GM12878 (cell line): Measurements from ENCODE around the gene PTPN21. TPM values are rescaled to one million over a fixed set of nuclear protein-coding genes. Genes with fewer than 3 reads are reported as not detected.

Source experiments
- ATAC-seq: fragments of 200-7000 bp; cut with Tn5 transposase; 3 replicates; pipeline ENCODE4 v1.9.1; 2020; ENCODE audit warnings: mild to moderate bottlenecking, moderate library complexity
- BruUV-seq: library from RNA; stranded (reverse); fragments of 400-500 nt; replicated peaks from 2 replicates; lab custom pipeline; 2021; lab: Mats Ljungman, UMichigan
- CTCF ChIA-PET: fragments of 300-600 bp; sonication (Branson Sonifier 250); formaldehyde crosslinking; extraction: SDS; loops from one replicate; lab custom pipeline; 2021; ENCODE audit warnings: inconsistent platforms; lab: Yijun Ruan, JAX
- POLR2A ChIA-PET: fragments of 350-600 bp; formaldehyde crosslinking; extraction: SDS; loops from one replicate; lab custom pipeline; 2021; ENCODE audit warnings: inconsistent platforms; lab: Charles Lee
- RAD21 ChIA-PET: fragments of 300-600 bp; sonication (Branson Sonifier 250); formaldehyde crosslinking; loops from one replicate; lab custom pipeline; 2023; ENCODE audit warnings: antibody characterized with exemption; ENCODE audit not compliant: unreplicated experiment; lab: Charles Lee
- SMC1A ChIA-PET: fragments of 300-600 bp; sonication (Branson Sonifier 250); formaldehyde crosslinking; loops from one replicate; lab custom pipeline; 2023; ENCODE audit not compliant: unreplicated experiment, uncharacterized antibody; lab: Charles Lee
- DNase-seq: peaks from one replicate; pipeline ENCODE4 v3.0.0-alpha.2; 2011; ENCODE audit warnings: low read depth, low spot score
- FAIRE-seq: peaks from 3 replicates; lab custom pipeline; 2011; peaks lifted over from hg19 to GRCh38; lab: Jason Lieb, UNC
- H2AFZ ChIP-seq: 2 replicates; pipeline ENCODE4 v1.6.0; 2011; ENCODE audit warnings: low read depth, low read length, control low read depth; ENCODE audit not compliant: control insufficient read depth
- H3K27ac ChIP-seq: 2 replicates; pipeline ENCODE4 v1.5.1; 2011; ENCODE audit warnings: control low read depth; ENCODE audit not compliant: control insufficient read depth, insufficient read depth
- H3K27me3 ChIP-seq, 2 experiments: replicated peaks in 1 of 2; 2 replicates each; pipeline versions ENCODE4 v1.6.0 to v1.6.1; 2011; ENCODE audit warnings: low read length in 1 of 2; ENCODE audit not compliant: control insufficient read depth in 2 of 2, insufficient read depth in 2 of 2
- H3K36me3 ChIP-seq, 2 experiments: 2 replicates each; pipeline ENCODE4 v1.5.1; 2011; ENCODE audit warnings: low read length in 1 of 2; ENCODE audit not compliant: control insufficient read depth in 2 of 2, insufficient read depth in 2 of 2
- H3K4me1 ChIP-seq: 2 replicates; pipeline ENCODE4 v1.6.1; 2011; ENCODE audit warnings: mild to moderate bottlenecking, low read length, moderate library complexity, mixed read lengths; ENCODE audit not compliant: control insufficient read depth, insufficient read depth
- H3K4me2 ChIP-seq: 2 replicates; pipeline ENCODE4 v1.6.0; 2011; ENCODE audit warnings: control low read depth; ENCODE audit not compliant: control insufficient read depth, insufficient read depth
- H3K4me3 ChIP-seq: fragments of 200-600 bp; sonication (generic); 2 replicates; pipeline ENCODE4 v1.5.1; 2016
- H3K79me2 ChIP-seq: 2 replicates; pipeline ENCODE4 v1.6.0; 2011; ENCODE audit warnings: low read length; ENCODE audit not compliant: control insufficient read depth, insufficient read depth
- H3K9ac ChIP-seq: 2 replicates; pipeline ENCODE4 v1.8.0; 2011; ENCODE audit warnings: low read length, control low read depth, mixed read lengths; ENCODE audit not compliant: control insufficient read depth, insufficient read depth
- H3K9me3 ChIP-seq: replicated peaks from 3 replicates; pipeline ENCODE4 v1.5.1; 2011; ENCODE audit warnings: mild to moderate bottlenecking, low read length; ENCODE audit not compliant: control insufficient read depth, insufficient read depth
- H4K20me1 ChIP-seq: 2 replicates; pipeline ENCODE4 v1.6.0; 2011; ENCODE audit not compliant: control insufficient read depth, insufficient read depth
- BMI1 ChIP-seq: fragments of 450-650 bp; IDR thresholded peaks from 2 replicates; pipeline ENCODE4 v1.6.1; 2016; ENCODE audit warnings: mild to moderate bottlenecking, moderate library complexity, borderline replicate concordance
- HCFC1 ChIP-seq: fragments of 150-350 bp; IDR thresholded peaks from 2 replicates; pipeline ENCODE4 v1.6.1; 2014; ENCODE audit warnings: low read length
- MAX ChIP-seq: IDR thresholded peaks from 2 replicates; pipeline ENCODE4 v1.6.1; 2012; ENCODE audit warnings: low read depth, low read length, improper control_type of control experiment
- NFYB ChIP-seq: IDR thresholded peaks from 2 replicates; pipeline ENCODE4 v1.6.1; 2011; ENCODE audit warnings: low read depth, mild to moderate bottlenecking, low read length, improper control_type of control experiment, moderate library complexity; ENCODE audit not compliant: insufficient read depth
- REST ChIP-seq: IDR thresholded peaks from 2 replicates; pipeline ENCODE4 v1.6.1; 2012; ENCODE audit warnings: mild to moderate bottlenecking, low read depth, low read length
- RUNX3 ChIP-seq: IDR thresholded peaks from 2 replicates; pipeline ENCODE4 v1.6.1; 2012; ENCODE audit warnings: low read length, inconsistent platforms
- SIX5 ChIP-seq: IDR thresholded peaks from 2 replicates; pipeline ENCODE4 v1.6.1; 2011; ENCODE audit warnings: mild to moderate bottlenecking, low read depth, low read length, moderate library complexity; ENCODE audit not compliant: severe bottlenecking
- WRNIP1 ChIP-seq: IDR thresholded peaks from 2 replicates; pipeline ENCODE4 v1.6.1; 2011; ENCODE audit warnings: low read depth, low read length, improper control_type of control experiment, borderline replicate concordance
- ZSCAN29 ChIP-seq: fragments of 450-650 bp; IDR thresholded peaks from 2 replicates; pipeline ENCODE4 v1.6.1; 2017; ENCODE audit warnings: mild to moderate bottlenecking, moderate library complexity
- WGBS: methylation state at CpG from one replicate; pipeline ENCODE4 v1.1.6; 2016; ENCODE audit warnings: low lambda C conversion rate; ENCODE audit not compliant: insufficient replicate concordance, insufficient coverage; ENCODE audit errors: missing lambda C conversion rate; 5-methylcytosine and 5-hydroxymethylcytosine counted together
- in situ Hi-C: fragments of 300-500 bp; cut with MboI; formaldehyde crosslinking; loops from 9 replicates; pipeline ENCODE4 v1.14.3; 2018; ENCODE audit warnings: mixed read lengths
- intact Hi-C: fragments of 100-400 bp; cut with micrococcal nuclease; formaldehyde crosslinking; loops from one replicate; pipeline ENCODE4 v1.14.2; 2022; ENCODE audit not compliant: unreplicated experiment
- polyA plus RNA-seq, 11 experiments: library from polyadenylated mRNA; depleted of rRNA in 4 of 11; unstranded in 6 of 11; stranded (reverse) in 5 of 11; fragments of >200 nt; fragmentation: Nextera tagmentation in 4 of 11; fragmentation: Illumina TruSeq in 1 of 11; extraction: Ambion mirVana in 4 of 11; extraction: Trizol in 1 of 11; gene quantifications; 1 replicate in 1 of 11; 2 replicates in 10 of 11; pipeline versions ENCODE4 v1.2.1 to v1.2.3, GENCODE V29; 2011 to 2016; ENCODE audit warnings: inconsistent platforms in 2 of 11, missing spikeins in 2 of 11, low read depth in 1 of 11
- total RNA-seq, 4 experiments: library from RNA; depleted of rRNA in 3 of 4; stranded (reverse); fragments of >200 nt in 3 of 4; fragmentation: Illumina TruSeq in 1 of 4; extraction: Trizol in 1 of 4; gene quantifications; 2 replicates each; pipeline versions ENCODE4 v1.2.1 to v1.2.3, GENCODE V29; 2013 to 2021

The PTPN21 gene
- total and polyA plus RNA-seq, 10 of the 15 experiments (the other 5 are each of a cell fraction or from before 2014, with no cell fraction given): 0.01 to 0.23 (median 0.04) TPM; not detected in 3

- RAD21 ChIA-PET: no interaction called here
- CTCF ChIA-PET: interaction anchor here (1.2 to 1.3 kb wide), 2 partner anchors 25 to 70 kb away, joined by 4 to 5 read pairs; no protein-coding TSS in a partner anchor
- Histone ChIP-seq H4K20me1 (no peaks in the 10 kb centered on the region; the same call in 1 of the 2 replicates), H3K27me3 (no peaks in the 10 kb centered on the region), H3K4me3 (no peak overlapping the region), H3K36me3 (peaks cover 8 to 11% of the 10 kb centered on the region in 2 experiments; a peak in 3 of 4 replicates), H3K4me2 (no peak overlapping the region), H3K9me3 (no peaks in the 10 kb centered on the region), H3K9ac (no peak overlapping the region), H3K4me1 (peaks cover 28% of the 10 kb centered on the region), H3K27ac (peak overlapping the region; percentile 93), H3K79me2 (no peaks in the 10 kb centered on the region), H2AFZ (no peak overlapping the region)
- DNase-seq (no peak), FAIRE-seq (no peak), ATAC-seq (peak; percentile 30)
- SMC1A ChIA-PET: interaction anchor here (0.5 to 2.2 kb wide), 3 partner anchors 13 to 114 kb away, joined by 3 to 7 read pairs (median 4); no protein-coding TSS in a partner anchor
- TF ChIP-seq ZSCAN29 (no peak), RUNX3 (peak; percentile 35; the same call in 1 of the 2 replicates)
- POLR2A ChIA-PET: interaction anchor here (0.5 kb wide), 1 partner anchor 534 kb away, joined by 3 read pairs; no protein-coding TSS in a partner anchor
- WGBS: 40% methylated on average over 2 of the region's 2 CpGs
- in situ Hi-C loops (no loop called here), intact Hi-C loops (no loop called here)
- no TSS peak for BruUV-seq
Measured at GRCh38 chr14:88598097-88598675, 43.4 kb upstream of the PTPN21 start.

- Histone ChIP-seq H3K27me3 (no peaks in the 10 kb centered on the region), H3K4me3 (no peak overlapping the region), H3K4me2 (no peak overlapping the region), H3K36me3 (peaks cover 5 to 7% of the 10 kb centered on the region in 2 experiments; a peak in 3 of 4 replicates), H4K20me1 (no peaks in the 10 kb centered on the region; the same call in 1 of the 2 replicates), H3K9ac (no peak overlapping the region), H3K9me3 (no peaks in the 10 kb centered on the region), H3K79me2 (no peaks in the 10 kb centered on the region), H3K4me1 (peaks cover 28% of the 10 kb centered on the region), H3K27ac (no peak overlapping the region), H2AFZ (no peak overlapping the region)
- RAD21 ChIA-PET: no interaction called here
- in situ Hi-C loops: no loop called here
- DNase-seq: no peak
- SMC1A ChIA-PET: no interaction called here
- WGBS: 98% methylated on average over 4 of the region's 4 CpGs
- CTCF ChIA-PET: interaction anchor here (1.2 to 1.3 kb wide), 2 partner anchors 24 to 70 kb away, joined by 4 to 5 read pairs; no protein-coding TSS in a partner anchor
- ATAC-seq: no peak
- FAIRE-seq: no peak
- BruUV-seq: no TSS peak
- intact Hi-C loops: no loop called here
- POLR2A ChIA-PET: no interaction called here
- TF ChIP-seq SIX5 (no peak), WRNIP1 (no peak), HCFC1 (no peak), REST (no peak), BMI1 (no peak), MAX (no peak), NFYB (no peak)
Measured at GRCh38 chr14:88597601-88598000, 42.8 kb upstream of the PTPN21 start.
